Activated CD4-positive, alpha-beta T cell treated with anti-CD3 and anti-CD28 coated beads for 4 hours (primary cell): ENCODE data around the gene PPP1R3D.
"Not testable (repeated sequence)": the region's sequence is repeated elsewhere in the genome, so short reads cannot be mapped to it uniquely, and the experiment has no call there.

Experiments
- DNase-seq, 2 donors: peaks; one replicate each; pipeline ENCODE4 v3.0.0-alpha.2; 2020

Gene PPP1R3D, protein sequence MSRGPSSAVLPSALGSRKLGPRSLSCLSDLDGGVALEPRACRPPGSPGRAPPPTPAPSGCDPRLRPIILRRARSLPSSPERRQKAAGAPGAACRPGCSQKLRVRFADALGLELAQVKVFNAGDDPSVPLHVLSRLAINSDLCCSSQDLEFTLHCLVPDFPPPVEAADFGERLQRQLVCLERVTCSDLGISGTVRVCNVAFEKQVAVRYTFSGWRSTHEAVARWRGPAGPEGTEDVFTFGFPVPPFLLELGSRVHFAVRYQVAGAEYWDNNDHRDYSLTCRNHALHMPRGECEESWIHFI

DNA sequence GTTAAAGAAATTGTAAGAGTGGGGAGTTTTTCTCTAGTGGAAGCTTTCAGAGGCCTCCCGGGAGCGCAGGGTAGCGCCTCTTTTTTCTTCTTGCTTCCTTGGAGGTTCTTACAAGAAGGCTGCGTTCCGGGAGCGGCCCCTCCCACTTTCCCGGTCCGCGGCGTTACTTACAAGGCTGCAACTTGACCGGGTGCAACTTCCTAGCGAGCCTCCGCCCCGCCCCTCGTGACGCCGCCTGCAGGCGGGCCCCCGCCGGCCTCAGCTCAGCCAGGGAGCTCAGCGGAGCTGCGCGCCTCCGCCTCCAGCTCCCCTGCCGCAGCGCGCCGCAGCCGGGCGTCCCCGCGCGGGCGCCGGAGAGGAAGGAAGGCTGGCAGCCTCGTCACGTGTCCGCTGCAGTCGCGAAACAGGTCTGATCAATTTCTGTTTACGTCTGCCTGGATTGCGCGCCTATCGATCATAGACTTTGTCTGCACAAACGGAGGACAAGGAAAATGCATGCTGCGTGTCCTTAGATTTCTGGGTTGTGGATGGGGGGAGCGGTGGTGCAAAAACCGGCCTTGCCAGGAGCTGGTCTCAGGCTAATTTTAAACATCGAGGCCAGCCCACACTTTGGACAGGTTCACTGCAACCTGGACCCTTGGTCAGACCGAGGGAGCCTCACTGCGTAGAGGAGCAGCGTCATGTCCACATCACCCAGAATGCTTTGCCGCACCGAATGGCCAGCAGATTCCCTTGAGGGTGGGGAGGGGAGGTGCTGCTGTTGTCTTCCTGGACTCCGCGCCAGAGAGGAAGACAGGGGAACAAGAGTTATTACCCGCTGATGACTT lies at the start of gene PPP1R3D, which contains the start of gene FAM217B:
Gene PPP1R3D (minus strand): TSS at position 177 of the 827 bp plus-strand sequence. CDS start 374 bp downstream, outside the sequence.
Gene FAM217B (plus strand): TSS at position 261 of the 827 bp plus-strand sequence. CDS start 3,555 bp downstream, outside the sequence.
- peak; percentile 83 for DNase-seq

DNA sequence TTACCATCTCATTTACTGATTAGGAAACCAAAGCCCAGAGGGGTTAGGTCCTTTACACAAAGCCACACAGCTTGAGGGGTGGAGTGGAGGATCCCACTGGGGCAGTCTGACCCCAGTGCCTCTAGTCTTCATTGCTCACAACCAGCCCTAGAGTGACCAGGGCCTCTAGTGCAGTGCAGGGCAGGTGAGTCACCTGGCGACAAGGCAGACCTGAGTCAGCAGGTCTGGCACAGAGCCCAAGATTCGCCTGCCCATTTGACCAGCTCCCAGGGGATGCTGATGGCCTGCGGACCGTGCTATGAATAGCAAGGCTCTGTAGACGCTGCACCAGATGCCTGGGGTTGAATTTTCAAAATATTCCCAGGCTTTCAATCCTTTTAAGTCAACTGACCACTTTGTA lies 48.0 kb upstream of the PPP1R3D start:
- DNase-seq, result no peak

DNA sequence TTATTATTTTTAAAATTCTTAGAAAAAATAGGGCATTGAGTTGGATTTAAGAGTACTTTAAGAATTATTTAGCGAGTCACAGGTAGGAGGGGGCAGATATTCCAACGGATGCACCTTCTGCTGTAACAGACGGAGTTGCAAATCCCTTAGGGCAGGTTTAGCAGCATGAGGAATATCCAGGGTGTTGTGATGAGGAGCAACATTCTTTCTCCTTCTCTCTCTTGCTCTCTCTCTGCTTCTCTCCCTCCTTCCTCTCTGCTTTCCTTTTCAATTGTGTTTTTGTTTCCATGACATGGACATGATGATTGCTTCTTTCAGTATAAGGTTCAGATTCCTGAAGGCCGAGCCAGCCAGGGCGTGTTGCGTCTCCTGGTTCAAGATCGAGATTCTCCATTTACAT lies 47.0 kb upstream of the PPP1R3D start:
- DNase-seq, result no peak

DNA sequence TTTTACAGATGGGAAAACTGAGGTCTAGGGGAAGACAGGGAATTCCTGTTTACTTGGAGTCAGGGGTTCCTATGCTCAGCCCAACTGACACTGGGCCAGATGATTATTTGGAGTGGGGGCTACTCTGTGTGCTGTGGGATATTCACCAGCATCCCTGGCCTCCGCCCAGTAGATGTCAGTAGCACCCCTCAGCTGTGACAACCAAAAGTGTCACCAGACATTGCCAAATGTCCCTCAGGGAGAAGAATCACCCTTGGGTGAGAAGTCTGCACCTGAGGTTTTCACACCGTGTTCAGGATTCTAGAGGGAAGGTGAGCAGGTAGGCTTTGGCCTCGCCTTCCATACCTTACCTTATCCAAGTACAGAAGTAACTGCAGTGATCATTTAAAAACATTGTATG lies 45.8 kb upstream of the PPP1R3D start:
- DNase-seq, result no peak

DNA sequence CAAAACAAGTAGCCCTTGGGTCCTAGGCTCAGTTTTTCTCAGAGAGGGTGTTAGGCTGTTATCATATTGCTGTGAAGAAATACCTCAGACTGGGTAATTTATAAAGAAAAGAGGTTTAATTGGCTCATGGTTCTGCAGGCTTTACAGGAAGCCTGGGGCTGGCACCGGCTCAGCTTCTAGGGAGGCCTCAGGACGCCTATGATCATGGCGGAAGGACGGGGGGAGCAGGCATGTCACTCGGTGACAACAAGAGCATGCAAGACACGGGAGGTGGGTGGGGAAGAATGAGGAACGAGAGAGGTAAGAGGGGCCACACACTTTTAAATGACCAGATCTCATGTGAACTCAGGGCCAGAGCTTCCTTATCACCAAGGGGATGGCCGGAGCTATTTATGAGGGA lies 45.1 kb upstream of the PPP1R3D start:
- DNase-seq, result no peak

DNA sequence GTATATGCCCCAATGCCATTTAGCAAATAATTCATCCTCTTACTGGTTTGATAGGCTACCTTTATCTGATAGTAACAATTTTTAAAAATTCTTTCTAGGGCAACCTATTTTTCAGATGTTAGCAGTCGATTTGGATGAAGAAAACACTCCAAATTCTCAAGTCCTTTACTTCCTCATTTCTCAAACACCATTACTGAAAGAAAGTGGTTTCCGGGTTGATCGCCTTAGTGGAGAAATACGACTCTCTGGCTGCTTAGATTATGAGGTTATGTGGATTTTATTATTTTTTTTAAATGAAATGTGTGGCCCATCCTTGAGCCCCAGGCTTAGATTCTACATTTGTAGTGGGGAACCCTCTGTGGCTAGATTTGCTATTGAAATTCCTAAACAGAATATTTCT lies 44.4 kb upstream of the PPP1R3D start:
- no peak for DNase-seq

DNA sequence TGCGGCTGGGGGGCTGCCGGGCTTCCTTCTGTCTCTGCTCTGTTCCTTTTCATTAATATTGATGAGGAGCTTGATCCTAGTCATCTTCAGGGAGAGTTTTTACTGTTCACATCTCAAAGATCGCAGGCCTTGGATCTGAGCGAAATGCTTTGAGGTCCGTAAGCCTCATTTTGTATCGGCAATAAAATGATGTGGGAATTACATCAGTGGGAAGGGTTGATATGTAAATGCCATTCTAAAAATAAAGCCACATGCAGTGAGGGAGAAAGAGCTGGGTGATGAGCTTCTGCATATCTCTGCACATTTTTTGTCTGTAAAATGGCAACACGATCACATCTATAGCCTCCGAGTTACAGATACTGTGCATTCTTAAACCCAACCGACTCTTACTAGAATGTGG lies 43.0 kb upstream of the PPP1R3D start:
- DNase-seq, result no peak

DNA sequence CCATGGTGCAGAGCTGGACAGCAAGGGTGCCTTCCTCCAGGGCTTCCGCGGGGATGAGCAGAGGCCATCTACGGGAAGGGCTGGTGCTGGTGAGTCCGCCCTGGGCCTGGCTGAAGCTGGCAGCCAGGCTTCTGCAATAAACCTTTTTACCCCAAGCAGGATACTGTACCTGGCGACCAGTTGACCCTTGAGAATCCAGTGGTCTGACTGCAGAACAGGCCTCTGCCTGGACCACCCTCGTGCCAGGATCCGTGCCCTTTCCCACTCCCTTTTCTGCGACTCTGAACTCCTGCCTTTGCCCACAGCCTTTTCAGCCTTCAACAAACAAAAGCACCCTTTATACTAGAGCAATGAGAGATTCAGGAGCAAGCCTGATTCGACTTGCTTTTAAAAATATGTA lies 37.0 kb upstream of the PPP1R3D start:
- DNase-seq, result no peak

DNA sequence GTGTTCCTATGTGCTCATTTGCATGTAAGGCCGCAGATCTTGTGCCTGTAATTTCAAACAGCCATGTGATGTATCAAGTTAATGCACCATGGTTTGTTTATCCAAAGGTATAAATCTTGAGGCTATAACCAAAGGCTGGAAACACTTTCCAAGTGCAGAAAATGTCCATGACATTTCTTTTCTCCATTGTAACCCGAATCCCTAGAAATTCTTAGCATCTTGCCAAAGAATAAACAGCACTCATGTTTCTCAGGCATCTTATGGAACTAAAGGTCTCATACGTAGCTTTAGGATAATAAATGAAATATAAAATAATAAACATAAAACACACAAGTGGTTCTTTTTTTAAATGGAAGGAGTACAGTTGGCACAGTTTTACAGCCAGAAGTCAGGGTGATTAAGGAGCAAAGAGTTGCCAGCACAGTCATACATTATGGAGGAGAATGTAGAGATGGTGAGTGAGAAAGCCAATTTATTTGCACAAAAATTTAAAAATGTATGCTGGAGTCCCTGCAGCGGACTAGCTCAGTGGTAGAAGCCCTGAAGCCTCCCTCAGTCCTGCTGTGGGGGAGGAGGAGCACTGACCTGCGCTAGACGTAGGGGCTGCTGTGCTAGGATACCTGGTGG lies 36.2 kb upstream of the PPP1R3D start:
- no peak for DNase-seq

DNA sequence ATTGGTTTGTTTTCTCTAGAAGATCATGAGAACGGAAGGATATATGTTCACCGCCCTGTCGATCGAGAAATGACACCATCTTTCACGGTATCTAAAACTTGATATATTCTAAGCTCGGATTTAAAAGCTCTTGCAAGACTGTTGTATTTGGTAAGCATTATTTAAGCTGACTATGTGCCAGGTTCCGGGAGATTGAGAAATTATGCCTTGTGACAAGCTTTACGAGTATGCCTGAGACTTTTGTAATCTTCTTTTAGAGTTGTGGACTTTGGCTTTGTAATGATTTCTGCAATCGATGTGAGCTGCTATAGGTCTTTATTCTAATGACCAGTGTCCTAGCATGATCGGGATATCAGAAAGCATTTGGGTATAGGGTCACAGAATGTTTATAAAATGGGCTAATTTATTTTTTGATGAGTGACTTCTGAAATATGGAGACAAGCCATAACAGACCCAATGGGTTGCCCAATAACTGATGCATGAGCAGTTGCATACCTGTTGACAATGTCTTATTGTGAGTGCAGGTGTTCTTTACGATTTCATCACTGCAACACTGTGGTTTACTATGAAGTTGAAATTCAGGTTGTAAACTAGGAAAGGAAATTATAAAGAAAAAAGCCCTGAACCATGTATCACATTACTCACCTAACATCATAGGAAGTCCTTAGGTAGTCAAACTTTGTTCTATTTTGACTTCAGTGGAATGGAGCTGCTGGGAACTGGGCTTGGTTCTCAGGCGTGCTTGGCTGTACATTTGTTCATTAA lies 32.1 kb upstream of the PPP1R3D start:
- DNase-seq, result no peak

DNA sequence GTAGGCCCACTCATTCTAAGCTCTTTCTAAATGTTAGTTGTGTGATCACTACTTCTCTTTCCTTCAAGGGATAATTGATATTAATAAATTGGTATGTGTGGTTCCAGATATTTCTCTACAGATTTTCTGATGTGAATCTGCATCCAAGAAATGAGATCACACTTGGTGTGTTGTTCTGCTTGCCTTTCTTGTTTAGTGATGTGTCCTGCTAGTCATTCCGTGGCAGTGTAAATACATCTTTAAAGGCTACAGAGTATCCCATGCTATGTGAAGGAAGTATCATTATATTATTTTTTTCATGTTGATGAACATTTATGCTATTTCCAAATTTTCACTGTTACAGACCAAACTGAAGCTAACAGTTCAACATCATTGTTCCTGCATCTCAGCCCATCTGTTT lies 31.3 kb upstream of the PPP1R3D start:
- DNase-seq, result no peak

DNA sequence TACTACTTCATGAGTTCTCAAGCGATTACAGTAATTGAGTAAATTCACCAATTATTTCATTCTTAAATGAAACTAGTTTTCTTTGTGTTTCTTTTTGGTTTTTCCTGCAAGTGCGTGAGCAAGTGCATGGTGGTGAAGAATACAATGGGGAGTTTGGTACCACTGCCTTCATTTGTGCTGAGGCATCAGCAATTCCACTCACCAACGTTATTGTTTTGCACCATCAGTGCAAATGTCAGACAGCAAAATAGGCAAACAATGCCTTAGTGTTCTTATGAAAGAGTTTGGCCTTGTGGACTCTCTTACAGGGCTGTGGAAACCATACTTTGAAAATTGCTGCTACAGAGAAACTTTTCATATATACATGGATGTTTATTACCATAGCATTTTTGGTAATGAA lies 26.3 kb upstream of the PPP1R3D start:
- no peak for DNase-seq

DNA sequence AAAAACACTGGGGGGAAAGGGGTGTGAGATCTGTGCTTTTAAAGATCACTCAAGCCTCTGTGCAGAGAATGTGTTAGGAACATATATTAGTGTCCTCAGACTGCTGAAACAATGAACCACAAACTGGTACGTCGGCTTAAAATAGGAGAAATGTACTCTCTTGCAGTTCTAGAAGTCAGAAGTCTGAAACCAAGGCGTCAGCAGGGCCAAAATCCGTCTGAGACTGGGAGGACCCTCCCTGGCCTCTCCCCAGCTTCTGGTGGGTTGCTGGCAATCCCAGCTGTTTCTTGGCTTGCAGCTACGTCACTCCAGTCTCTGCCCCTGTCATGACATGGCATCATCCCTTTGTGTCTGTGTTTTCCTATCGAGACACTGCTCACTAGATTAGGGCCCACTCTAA lies 22.1 kb upstream of the PPP1R3D start:
- DNase-seq, result no peak

DNA sequence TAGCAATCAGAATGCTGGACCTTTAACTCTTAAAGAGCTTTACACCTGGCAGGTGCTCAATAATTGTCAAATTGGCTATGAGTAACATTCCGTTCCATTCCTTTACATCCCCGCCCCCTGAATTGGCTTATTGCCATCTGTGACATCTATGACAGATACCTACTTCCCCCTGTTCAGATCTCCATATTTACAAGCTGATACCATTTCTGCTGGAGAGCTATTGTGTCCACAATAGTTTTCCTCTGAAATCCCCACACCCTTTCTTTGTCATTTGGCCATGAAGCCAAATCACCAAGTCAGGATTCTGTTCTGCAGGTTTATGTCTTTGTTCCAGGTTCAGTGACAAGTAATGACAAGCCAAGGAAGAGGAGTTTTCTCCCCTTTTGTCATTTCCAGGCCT lies 21.3 kb upstream of the PPP1R3D start:
- DNase-seq, result no peak

DNA sequence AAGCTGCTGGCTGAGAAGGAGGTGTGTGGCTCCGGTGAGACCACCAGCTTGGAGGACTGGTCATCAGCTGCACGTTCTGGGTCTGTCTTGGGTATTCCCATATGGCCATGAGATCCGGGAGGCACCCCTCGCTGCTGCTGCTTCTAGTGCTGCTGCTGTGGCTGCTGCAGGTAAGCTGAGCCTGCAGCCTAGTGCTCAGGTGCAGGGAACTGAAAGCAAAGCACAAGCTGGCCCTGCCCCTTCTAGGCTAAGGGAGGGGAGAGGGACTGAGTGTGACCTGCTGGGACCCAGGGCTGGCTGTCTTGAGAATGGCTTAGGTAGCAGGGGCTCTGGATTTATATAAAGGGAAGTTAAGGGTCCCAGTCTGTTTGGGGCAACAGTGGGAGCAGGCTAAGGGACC lies 18.5 kb upstream of the PPP1R3D start:
- no peak for DNase-seq

DNA sequence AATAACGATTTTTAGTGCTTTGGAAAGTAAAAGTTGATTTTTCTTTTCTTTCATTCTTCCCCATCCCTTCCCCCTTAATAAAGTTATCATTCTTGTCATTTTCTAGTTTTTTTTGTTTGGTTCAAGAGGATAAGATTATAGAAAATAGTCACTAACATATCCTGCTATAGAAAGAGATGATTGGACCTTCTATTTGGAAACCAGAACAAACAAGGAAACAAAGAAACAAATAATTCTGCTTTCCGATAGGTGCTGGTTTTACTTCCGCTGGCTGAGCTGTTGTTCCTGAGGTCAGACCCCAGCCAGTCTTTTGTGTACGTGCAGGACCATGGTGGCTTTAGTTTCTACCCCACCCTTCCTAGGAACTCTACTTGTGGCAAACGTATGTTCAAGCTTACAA lies 18.0 kb upstream of the PPP1R3D start, which contains the start of gene CDH26:
Gene CDH26 (plus strand): TSS at position 301 of the 400 bp plus-strand sequence. CDS start 304 bp downstream, outside the sequence.
- DNase-seq, result no peak

DNA sequence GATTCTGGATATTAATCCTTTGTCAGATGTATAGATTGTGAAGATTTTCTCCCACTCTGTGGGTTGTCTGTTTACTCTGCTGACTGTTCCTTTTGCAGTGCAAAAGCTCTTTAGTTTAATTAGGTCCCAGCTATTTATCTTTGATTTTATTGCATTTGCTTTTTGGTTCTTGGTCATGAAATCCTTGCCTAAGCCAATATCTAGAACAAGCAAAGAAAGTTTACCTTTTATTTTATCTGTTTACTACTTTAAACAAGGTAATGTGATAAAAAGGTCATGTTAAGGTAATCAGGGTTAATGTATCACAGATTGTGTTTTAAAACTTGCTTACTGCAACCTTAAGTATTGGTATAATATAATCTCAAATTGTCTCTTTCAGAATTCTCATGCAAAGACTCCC lies 17.5 kb upstream of the PPP1R3D start:
- DNase-seq, result not testable (repeated sequence)

DNA sequence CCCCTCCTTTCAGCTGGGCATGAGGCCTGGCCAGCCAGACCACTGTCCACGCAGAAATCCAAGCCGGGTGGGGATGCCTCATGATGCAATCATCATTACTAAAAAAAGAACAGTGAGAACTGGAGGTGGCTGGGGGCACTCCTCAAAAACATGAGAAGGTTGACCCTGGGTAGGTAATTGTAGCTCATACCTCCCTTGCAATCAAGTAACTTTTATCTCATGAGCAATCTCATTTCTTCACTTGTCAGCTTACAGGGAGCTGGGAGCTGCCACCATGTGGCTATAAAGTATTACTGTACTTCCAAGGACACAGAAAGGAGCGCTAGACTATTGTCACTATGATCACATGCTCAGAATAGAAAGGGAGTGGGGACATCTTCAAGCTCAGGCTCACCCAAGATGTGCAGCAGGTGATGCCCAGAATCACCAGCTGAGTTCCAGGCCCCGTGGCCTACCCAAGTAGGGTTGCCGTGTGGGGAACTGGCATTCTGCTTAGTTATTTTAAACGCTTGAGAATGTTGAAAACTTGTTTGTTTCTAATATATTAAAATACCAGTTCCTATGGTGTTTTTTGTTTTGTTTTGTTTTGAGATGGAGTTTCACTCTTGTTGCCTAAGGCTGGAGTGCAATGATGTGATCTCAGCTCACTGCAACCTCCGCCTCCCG lies 15.2 kb upstream of the PPP1R3D start:
- no peak for DNase-seq

DNA sequence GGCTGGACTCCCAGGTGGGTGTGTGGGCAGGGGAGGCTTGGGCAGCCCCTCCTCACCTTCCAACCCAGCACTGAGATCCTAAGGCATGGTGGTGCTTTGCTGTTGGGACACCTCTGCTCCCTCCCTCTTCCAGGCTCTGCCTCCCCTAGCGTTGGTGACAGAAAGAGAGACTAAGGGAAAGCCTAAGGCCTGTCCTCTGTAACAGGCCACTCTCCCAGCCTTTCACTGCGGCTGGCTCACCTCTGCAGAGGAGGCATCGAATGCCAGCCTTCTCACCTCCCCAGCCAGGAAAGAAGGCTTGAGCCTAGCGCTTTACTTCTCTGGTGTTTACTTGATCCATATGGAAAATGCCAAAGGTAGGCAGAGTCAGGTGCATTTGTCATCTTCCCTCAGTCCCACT lies 14.6 kb upstream of the PPP1R3D start:
- DNase-seq, result no peak

DNA sequence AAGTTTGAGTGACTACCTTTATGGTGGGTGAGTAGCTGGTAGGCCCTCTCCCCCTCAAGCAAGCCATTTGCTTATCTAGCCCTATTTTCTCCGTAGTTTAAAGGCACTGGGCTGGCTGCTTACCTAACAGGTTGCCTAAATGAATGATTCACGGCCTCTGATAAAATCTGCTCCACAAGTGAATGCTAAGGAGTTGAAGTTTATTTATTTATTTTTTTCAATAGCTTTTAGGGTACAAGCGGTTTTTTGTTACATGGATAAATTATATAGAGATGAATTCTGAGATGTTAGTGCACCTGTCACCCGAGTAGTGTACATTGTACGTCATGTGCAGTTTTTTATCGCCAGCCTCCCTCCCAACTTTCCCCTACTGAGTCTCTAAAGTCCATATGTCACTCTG lies 9.8 kb upstream of the PPP1R3D start:
- DNase-seq, result no peak

DNA sequence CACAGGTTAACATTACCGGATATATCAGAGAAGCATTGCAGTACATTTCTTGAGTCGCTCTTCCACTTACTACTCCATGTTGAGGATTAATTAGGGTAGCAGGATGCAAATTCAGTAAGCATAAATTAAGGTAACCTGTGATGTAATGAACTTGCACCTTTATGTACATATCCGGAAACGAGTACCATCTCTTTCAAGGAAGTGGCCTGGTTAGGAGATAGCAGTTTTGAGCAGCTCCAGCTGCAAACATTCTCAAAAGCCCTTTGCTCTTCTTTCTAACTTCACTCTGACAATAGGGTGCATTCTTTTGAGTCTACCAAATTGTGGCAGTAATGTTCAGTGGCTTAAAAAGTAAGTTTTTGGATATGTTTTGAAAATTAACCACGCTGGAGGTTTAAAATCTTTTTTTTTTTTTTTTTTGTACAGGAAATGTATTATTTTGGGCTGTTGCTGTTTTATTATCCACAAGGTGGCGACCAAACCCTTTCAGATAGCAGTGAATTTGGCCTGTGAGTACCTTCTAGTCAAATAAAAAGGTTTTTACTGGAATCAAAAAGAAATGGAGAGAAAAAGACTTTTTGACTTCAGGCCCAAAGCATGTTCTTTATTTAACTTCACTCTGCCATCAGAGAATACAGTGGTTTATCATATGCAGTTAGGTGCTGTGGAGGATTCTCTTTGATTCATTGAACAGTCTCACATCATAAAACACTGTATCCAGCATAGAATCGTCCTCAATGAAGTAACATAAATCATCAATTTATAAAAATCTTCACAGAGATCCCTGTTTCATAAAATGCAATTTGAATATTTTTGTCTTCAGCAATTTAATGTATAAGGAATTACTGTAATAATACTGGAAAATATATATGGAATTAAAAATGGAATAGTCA lies 9.0 kb upstream of the PPP1R3D start:
- peak; percentile 21 to 36 for DNase-seq
